Left renal cortex interstitium (tissue), 4 donors: Measurements from ENCODE around the gene SPON2. TPM values are rescaled to one million over a fixed set of nuclear protein-coding genes. Genes with fewer than 3 reads are reported as not detected.
A peak's percentile ranks its signal among the peaks of the same experiment; 100 is the strongest.

Source experiments
- DNase-seq, 4 donors: peaks; one replicate each; pipeline ENCODE4 v3.0.0-alpha.2; 2013; ENCODE audit warnings: low read depth in 4 of 4, low spot score in 2 of 4, missing footprints in 1 of 4
- polyA plus RNA-seq, 4 donors: library from polyadenylated mRNA; unstranded; fragments of 120-200 nt; gene quantifications; one replicate each; pipeline ENCODE4 v1.2.1, GENCODE V29; 2013; ENCODE audit not compliant: insufficient read length in 4 of 4

Gene SPON2
- polyA plus RNA-seq, 4 donors: 10.3 to 15.1 (median 13.7) TPM

GRCh38 chr4:1209821-1210220 lies 37.4 kb upstream of the SPON2 start:
- no peak for DNase-seq

GRCh38 chr4:1208970-1209704 lies 36.8 kb upstream of the SPON2 start:
- DNase-seq: no peak

- DNase-seq: no peak
Measured at GRCh38 chr4:1208266-1208961, 36.0 kb upstream of the SPON2 start.

GRCh38 chr4:1207603-1208265 lies 35.4 kb upstream of the SPON2 start:
- DNase-seq: peak in 1 of 4 donors; percentile 61

GRCh38 chr4:1207157-1207470 lies 34.7 kb upstream of the SPON2 start:
- no peak for DNase-seq

- DNase-seq: no peak
Measured at GRCh38 chr4:1206299-1207156, 34.1 kb upstream of the SPON2 start.

GRCh38 chr4:1205586-1206298 lies 33.4 kb upstream of the SPON2 start:
- DNase-seq: no peak

- no peak for DNase-seq
Measured at GRCh38 chr4:1204828-1205585, 32.6 kb upstream of the SPON2 start.

- DNase-seq: no peak
Measured at GRCh38 chr4:1204286-1204827, 32.0 kb upstream of the SPON2 start.

- DNase-seq: no peak
Measured at GRCh38 chr4:1203026-1203616, 30.7 kb upstream of the SPON2 start.

GRCh38 chr4:1202526-1203011 lies 30.2 kb upstream of the SPON2 start:
- DNase-seq: no peak

- DNase-seq: no peak
Measured at GRCh38 chr4:1201851-1202525, 29.6 kb upstream of the SPON2 start.

- DNase-seq: no peak
Measured at GRCh38 chr4:1200425-1201035, 28.1 kb upstream of the SPON2 start.

GRCh38 chr4:1199556-1200331 lies 27.4 kb upstream of the SPON2 start:
- DNase-seq: no peak

GRCh38 chr4:1198098-1198844 lies 25.9 kb upstream of the SPON2 start:
- DNase-seq: no peak
